GM10248 (cell line): ENCODE measurements around the gene CAMK4.

Experiments
- CTCF ChIA-PET: fragments of 300-600 bp; sonication (Branson Sonifier 250); formaldehyde crosslinking; extraction: SDS; loops from one replicate; lab custom pipeline; 2021; ENCODE audit warnings: antibody characterized with exemption; lab: Yijun Ruan, JAX
- POLR2A ChIA-PET: fragments of 350-650 bp; sonication (Branson Sonifier 250); formaldehyde crosslinking; extraction: SDS; loops from one replicate; lab custom pipeline; 2020; ENCODE audit warnings: antibody characterized with exemption; lab: Yijun Ruan, JAX
- DNase-seq: peaks from one replicate; pipeline ENCODE4 v3.0.0; 2012; ENCODE audit errors: extremely low spot score
- TF ChIP-seq, protein P1 (sequence below): IDR thresholded peaks from 2 replicates; pipeline ENCODE4 v1.5.1; 2012; ENCODE audit warnings: mild to moderate bottlenecking, low read depth; ENCODE audit errors: extremely low read depth, missing control alignments, control extremely low read depth

CAMK4 gene

DNA sequence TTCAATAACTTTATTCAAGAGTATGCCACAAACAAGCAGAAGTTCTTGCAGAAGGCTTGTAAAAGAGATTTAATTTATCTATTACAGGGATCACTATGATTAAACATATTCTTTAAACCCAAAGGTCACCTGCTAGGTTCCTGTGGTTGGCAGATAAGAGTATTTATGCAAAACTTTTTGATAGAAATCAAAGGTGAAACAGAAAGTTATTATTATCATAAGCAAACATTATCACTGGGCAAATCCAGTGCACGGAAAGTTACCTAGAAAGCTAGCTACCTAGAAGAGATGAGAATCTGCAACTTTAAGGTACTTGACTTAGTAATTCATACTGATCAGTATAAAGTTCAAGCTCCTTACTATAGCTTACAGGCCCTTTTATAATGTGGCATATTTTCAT is 284.9 kb downstream of the CAMK4 start:
- TF ChIP-seq, protein P1, sequence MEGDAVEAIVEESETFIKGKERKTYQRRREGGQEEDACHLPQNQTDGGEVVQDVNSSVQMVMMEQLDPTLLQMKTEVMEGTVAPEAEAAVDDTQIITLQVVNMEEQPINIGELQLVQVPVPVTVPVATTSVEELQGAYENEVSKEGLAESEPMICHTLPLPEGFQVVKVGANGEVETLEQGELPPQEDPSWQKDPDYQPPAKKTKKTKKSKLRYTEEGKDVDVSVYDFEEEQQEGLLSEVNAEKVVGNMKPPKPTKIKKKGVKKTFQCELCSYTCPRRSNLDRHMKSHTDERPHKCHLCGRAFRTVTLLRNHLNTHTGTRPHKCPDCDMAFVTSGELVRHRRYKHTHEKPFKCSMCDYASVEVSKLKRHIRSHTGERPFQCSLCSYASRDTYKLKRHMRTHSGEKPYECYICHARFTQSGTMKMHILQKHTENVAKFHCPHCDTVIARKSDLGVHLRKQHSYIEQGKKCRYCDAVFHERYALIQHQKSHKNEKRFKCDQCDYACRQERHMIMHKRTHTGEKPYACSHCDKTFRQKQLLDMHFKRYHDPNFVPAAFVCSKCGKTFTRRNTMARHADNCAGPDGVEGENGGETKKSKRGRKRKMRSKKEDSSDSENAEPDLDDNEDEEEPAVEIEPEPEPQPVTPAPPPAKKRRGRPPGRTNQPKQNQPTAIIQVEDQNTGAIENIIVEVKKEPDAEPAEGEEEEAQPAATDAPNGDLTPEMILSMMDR = no peak
- no peak for DNase-seq
- ChIA-PET POLR2A (no interaction called here), CTCF (interaction anchor here (0.9 to 2.2 kb wide), 5 partner anchors 9 to 351 kb away, joined by 3 to 7 read pairs (median 3); no protein-coding TSS in a partner anchor)

DNA sequence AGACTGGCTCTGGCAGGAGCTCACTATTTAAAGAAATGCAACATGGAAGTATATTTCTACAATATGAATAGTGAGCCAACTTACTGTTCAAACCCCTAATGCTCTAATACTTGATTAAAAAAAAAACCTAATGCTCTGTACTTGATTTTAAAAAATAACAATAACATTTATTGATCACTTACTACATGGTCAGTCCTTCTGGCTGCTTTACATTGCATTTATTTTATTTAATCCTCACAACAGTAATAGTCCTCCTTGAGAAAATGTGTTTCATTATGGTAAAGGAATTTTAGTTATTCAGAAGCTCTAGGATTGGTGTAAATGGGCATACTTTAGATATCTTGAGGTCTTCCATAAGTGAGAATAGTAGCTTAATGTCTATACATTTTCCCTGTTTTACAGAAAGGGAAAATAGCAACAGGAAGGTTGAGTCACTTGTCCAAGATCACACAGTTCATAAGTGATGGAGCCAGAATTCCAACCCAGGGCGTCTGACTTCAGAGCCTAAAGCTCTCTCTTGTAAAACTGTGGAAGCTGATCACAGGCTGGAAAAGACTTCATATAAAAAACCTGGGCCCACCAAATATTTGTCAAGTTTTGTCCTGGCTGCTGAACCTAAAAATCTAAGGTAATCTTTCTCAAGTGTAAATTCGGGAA is 287.1 kb downstream of the CAMK4 start:
- no peak for DNase-seq
- POLR2A ChIA-PET = interaction anchor here (0.5 to 1.2 kb wide), 2 partner anchors 14 to 20 kb away, joined by 3 to 6 read pairs; no protein-coding TSS in a partner anchor

DNA sequence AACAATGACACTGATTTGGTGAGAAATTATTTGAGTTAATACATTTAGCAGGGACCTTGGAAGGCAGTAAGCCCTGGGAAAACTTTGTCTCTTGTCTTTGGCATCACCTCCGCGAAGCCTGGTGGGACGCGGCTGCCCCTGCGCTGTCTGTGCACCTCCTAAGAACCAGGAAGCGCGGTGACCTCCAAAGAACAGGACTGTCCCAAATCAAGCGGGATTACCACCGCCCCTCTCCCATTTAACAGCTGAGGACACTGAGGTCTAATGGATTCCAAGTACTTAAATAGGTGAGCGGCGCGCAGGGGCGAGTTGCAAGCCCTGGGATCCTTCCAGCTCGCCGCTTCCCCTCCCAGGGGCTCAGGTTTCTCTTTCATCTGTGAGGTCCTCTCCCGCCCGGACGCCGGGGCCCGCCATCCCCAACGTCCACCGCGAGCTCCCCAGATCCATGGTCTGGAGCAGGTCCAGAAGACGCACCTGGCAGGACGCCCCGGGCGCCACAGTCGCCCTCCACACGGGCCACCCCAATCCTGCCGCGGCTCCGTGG is 287.7 kb downstream of the CAMK4 start:
- TF ChIP-seq, protein P1 = no peak
- DNase-seq = peak; percentile 13
- ChIA-PET POLR2A (interaction anchor here (0.5 to 1.2 kb wide), 2 partner anchors 15 to 20 kb away, joined by 3 to 6 read pairs; no protein-coding TSS in a partner anchor), CTCF (interaction anchor here (0.9 to 1.8 kb wide), 7 partner anchors 15 to 352 kb away, joined by 3 to 10 read pairs (median 5); no protein-coding TSS in a partner anchor)

More for the DNA sequence above, 287.1 kb downstream of the CAMK4 start:
- CTCF ChIA-PET = interaction anchor here (0.9 to 2.2 kb wide), 11 partner anchors 9 to 353 kb away, joined by 3 to 10 read pairs (median 3); no protein-coding TSS in a partner anchor
- TF ChIP-seq, protein P1 = no peak

DNA sequence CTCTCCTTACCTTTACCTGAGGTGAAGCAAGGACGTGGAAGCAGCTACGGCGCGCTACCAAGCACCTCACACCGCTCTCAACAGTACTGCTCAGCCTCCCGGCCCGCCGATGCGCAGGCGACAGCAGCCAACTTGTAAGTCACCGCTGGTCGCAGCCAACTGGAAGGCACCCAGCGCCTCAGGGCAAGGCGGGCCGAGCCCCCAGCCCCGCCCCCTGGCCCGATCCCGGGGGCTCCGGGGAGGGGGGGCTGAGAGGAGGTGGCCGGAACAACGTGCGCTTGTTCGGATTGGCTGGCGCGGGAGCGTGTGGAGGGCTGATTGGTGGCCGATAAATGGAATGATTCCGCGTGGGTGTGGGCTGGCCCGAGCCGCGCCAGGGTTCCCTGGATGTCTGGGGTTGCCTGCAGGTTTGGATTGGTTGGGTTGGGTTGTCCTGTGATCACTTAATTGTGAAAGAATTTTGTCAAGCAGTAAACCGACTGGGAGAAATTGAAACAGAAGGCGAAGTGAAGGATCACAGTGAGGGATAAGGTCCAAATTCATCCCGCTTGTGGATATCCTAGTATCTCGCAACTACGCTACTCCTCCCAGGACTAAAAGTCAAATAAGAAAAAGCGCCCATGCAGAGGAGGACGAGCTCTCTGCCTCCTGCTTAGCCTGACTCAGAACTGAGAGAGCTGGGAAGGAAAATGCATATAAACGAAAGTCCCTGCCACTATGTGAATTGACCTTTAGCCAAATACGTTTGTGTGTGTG is 288.4 kb downstream of the CAMK4 start, which contains the start of gene STARD4:
STARD4 (minus strand) TSS at position 161 of the 756 bp plus-strand sequence. CDS start 5,102 bp downstream, outside the sequence.
- CTCF ChIA-PET = interaction anchor here (1.5 to 2.1 kb wide), 3 partner anchors 16 to 353 kb away, joined by 5 to 10 read pairs (median 7); no protein-coding TSS in a partner anchor

DNA sequence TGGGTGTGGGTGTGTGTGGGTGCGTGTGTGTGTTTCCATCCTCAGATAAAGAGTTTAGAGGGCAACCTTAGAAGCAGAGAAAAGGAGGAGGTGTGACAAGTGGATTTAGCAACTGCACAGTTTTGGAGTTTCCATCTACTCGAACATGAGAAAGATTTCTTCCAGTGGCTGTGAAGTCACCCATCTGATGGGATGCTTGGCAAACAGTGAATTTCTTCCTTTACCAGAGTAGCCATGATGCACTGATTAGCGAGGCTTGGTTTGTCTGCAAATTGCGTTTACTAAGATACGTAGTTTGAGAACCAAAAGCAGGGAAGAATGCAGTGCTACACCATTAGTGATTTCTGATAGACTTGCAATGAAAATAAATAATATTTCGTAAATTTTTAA is 288.9 kb downstream of the CAMK4 start:
- TF ChIP-seq, protein P1 = no peak
- no peak for DNase-seq
- POLR2A ChIA-PET = no interaction called here
- CTCF ChIA-PET = interaction anchor here (1.4 to 2.1 kb wide), 3 partner anchors 19 to 354 kb away, joined by 5 to 7 read pairs (median 6); no protein-coding TSS in a partner anchor

More for the DNA sequence above, 288.4 kb downstream of the CAMK4 start, which contains the start of gene STARD4:
- DNase-seq = peak; percentile 97
- TF ChIP-seq, protein P1 = no peak
- POLR2A ChIA-PET = interaction anchor here (1.2 kb wide), 1 partner anchor 15 kb away, joined by 3 read pairs; no protein-coding TSS in a partner anchor
